ENCODE results near the gene GLRX. TPM values are rescaled to one million over a fixed set of nuclear protein-coding genes. Genes with fewer than 3 reads are reported as not detected.

The GLRX gene
- total and polyA plus RNA-seq, 2 of the 13 experiments (the other 11 are each of a cell fraction or from before 2014, with no cell fraction given), result 63.8 to 499 TPM

DNA sequence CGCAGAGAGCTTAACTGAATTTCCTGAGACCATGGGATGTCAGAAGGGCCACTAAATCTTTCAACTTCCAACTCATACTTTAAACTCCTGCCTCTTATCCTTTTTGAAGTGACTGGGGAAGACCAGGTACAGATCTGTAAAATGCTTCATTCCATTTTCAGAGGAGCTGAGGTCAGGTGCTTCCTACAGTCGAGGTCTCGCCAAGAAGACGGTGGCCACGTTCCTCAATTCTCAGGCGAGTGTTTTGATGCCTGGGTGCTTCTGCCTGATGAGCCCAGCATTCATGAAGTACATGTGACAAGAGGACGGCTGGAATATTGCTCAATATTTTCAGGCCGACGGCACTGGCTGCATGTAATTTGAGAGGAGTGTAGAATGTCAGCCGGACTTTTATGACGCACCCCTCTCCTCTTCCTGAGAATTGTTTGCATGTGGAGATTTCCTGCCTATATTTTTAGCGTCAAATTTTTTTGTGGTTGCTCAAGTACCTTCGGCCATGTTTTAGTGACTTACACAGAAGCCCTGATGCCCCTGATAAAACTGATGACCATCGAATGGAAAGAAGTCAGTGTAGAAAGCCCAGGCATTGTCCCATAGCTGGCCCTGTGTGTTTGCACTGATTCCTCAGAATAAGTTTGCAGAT lies 38.8 kb upstream of the GLRX start (continued):
- TF ChIP-seq, protein P1, sequence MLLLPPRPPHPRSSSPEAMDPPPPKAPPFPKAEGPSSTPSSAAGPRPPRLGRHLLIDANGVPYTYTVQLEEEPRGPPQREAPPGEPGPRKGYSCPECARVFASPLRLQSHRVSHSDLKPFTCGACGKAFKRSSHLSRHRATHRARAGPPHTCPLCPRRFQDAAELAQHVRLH (CRISPR knock-in tag; IDR thresholded peaks at IDR 0.05; ENCODE audit: borderline replicate concordance, low read depth), result peak; percentile 94; the same call in 1 of the 2 replicates
- no peak; the same call in 1 of the 2 replicates for TF ChIP-seq FOXC1 (CRISPR knock-in tag; IDR thresholded peaks at IDR 0.05; ENCODE audit: borderline replicate concordance)
- TF ChIP-seq, protein P2, sequence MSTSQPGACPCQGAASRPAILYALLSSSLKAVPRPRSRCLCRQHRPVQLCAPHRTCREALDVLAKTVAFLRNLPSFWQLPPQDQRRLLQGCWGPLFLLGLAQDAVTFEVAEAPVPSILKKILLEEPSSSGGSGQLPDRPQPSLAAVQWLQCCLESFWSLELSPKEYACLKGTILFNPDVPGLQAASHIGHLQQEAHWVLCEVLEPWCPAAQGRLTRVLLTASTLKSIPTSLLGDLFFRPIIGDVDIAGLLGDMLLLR (CRISPR knock-in tag; IDR thresholded peaks at IDR 0.05), result no peak
- no peak for TF ChIP-seq ZNF879 (CRISPR knock-in tag; IDR thresholded peaks at IDR 0.05)
- peak; percentile 76 for TF ChIP-seq MIER3 (CRISPR knock-in tag; IDR thresholded peaks at IDR 0.05; ENCODE audit: borderline replicate concordance)
- no peak for TF ChIP-seq HIVEP1 (CRISPR knock-in tag; IDR thresholded peaks at IDR 0.05)
- TF ChIP-seq FOXA1 (IDR thresholded peaks at IDR 0.05), result no peak
- TF ChIP-seq FOXA1 (CRISPR knock-in tag; IDR thresholded peaks at IDR 0.05), result peak; percentile 39
- TF ChIP-seq TBP (CRISPR knock-in tag; IDR thresholded peaks at IDR 0.05), result 0 out of 2 replicates have a peak, but pooled peaks have one; percentile 62
- TF ChIP-seq, protein P3, sequence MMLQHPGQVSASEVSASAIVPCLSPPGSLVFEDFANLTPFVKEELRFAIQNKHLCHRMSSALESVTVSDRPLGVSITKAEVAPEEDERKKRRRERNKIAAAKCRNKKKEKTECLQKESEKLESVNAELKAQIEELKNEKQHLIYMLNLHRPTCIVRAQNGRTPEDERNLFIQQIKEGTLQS (CRISPR knock-in tag; IDR thresholded peaks at IDR 0.05), result no peak
- TF ChIP-seq, protein P4, sequence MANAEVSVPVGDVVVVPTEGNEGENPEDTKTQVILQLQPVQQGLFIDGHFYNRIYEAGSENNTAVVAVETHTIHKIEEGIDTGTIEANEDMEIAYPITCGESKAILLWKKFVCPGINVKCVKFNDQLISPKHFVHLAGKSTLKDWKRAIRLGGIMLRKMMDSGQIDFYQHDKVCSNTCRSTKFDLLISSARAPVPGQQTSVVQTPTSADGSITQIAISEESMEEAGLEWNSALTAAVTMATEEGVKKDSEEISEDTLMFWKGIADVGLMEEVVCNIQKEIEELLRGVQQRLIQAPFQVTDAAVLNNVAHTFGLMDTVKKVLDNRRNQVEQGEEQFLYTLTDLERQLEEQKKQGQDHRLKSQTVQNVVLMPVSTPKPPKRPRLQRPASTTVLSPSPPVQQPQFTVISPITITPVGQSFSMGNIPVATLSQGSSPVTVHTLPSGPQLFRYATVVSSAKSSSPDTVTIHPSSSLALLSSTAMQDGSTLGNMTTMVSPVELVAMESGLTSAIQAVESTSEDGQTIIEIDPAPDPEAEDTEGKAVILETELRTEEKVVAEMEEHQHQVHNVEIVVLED (CRISPR knock-in tag; IDR thresholded peaks at IDR 0.05; ENCODE audit: borderline replicate concordance), result peak; percentile 26; the same call in 1 of the 2 replicates
- TF ChIP-seq HIC2 (CRISPR knock-in tag; IDR thresholded peaks at IDR 0.05; ENCODE audit: low read depth), result 0 out of 2 replicates have a peak, but pooled peaks have one; percentile 19
- TF ChIP-seq ZNF563 (CRISPR knock-in tag; IDR thresholded peaks at IDR 0.05), result no peak
- TF ChIP-seq ZNF572 (CRISPR knock-in tag; IDR thresholded peaks at IDR 0.05), result no peak
- TF ChIP-seq SIN3A (IDR thresholded peaks at IDR 0.05; ENCODE audit: borderline replicate concordance, low read depth, low read length), result peak; percentile 53; the same call in 1 of the 2 replicates
- TF ChIP-seq ZNF761 (CRISPR knock-in tag; conservative IDR thresholded peaks at IDR 0.05), result 0 out of 2 replicates have a peak, but pooled peaks have one; percentile 67
- TF ChIP-seq, protein P5, sequence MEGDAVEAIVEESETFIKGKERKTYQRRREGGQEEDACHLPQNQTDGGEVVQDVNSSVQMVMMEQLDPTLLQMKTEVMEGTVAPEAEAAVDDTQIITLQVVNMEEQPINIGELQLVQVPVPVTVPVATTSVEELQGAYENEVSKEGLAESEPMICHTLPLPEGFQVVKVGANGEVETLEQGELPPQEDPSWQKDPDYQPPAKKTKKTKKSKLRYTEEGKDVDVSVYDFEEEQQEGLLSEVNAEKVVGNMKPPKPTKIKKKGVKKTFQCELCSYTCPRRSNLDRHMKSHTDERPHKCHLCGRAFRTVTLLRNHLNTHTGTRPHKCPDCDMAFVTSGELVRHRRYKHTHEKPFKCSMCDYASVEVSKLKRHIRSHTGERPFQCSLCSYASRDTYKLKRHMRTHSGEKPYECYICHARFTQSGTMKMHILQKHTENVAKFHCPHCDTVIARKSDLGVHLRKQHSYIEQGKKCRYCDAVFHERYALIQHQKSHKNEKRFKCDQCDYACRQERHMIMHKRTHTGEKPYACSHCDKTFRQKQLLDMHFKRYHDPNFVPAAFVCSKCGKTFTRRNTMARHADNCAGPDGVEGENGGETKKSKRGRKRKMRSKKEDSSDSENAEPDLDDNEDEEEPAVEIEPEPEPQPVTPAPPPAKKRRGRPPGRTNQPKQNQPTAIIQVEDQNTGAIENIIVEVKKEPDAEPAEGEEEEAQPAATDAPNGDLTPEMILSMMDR (CRISPR knock-in tag; IDR thresholded peaks at IDR 0.05), result no peak
- no peak for TF ChIP-seq SP1 (IDR thresholded peaks at IDR 0.05)
- TF ChIP-seq SP1 (CRISPR knock-in tag; IDR thresholded peaks at IDR 0.05), result no peak
- TF ChIP-seq PHF20 (CRISPR knock-in tag; IDR thresholded peaks at IDR 0.05), result no peak
- TF ChIP-seq ZNF260 (CRISPR knock-in tag; IDR thresholded peaks at IDR 0.05; ENCODE audit: borderline replicate concordance, low read depth), result no peak
- TF ChIP-seq SOX13 (IDR thresholded peaks at IDR 0.05), result 0 out of 2 replicates have a peak, but pooled peaks have one; percentile 41
- TF ChIP-seq SOX13 (CRISPR knock-in tag; conservative IDR thresholded peaks at IDR 0.05 in 1 of 2, IDR thresholded peaks at IDR 0.05 in 1 of 2), result peak in 1 of 2 experiments; percentile 78; a peak in 2 of 4 replicates

Data from HepG2 (cell line).